Measurements from ENCODE around the gene UBE2Q2.
A peak's percentile ranks its signal among the peaks of the same experiment; 100 is the strongest.
"Not testable (repeated sequence)": the region's sequence is repeated elsewhere in the genome, so short reads cannot be mapped to it uniquely, and the experiment has no call there.

The UBE2Q2 gene

GRCh38 chr15:75842722-75843677, at the start of gene UBE2Q2:
TSS of gene UBE2Q2 (plus strand) at chr15:75843447. CDS start at chr15:75843667, 220 bp downstream.
- DNase-seq (ENCODE audit: low read depth in 2 of 2), result peak; percentile 56 to 65

- no peak for DNase-seq (ENCODE audit: low read depth in 2 of 2)
Observed at GRCh38 chr15:75796321-75796720, 46.9 kb upstream of the UBE2Q2 start.

- not testable (repeated sequence) for DNase-seq (ENCODE audit: low read depth in 2 of 2)
Observed at GRCh38 chr15:75797146-75797545, 46.1 kb upstream of the UBE2Q2 start.

GRCh38 chr15:75799190-75799589, 44.1 kb upstream of the UBE2Q2 start:
- DNase-seq (ENCODE audit: low read depth in 2 of 2), result no peak

- not testable (repeated sequence) for DNase-seq (ENCODE audit: low read depth in 2 of 2)
Observed at GRCh38 chr15:75800409-75800808, 42.8 kb upstream of the UBE2Q2 start.

- DNase-seq (ENCODE audit: low read depth in 2 of 2), result peak; percentile 68 to 74
Observed at GRCh38 chr15:75801859-75802593, 41.2 kb upstream of the UBE2Q2 start.

- not testable (repeated sequence) for DNase-seq (ENCODE audit: low read depth in 2 of 2)
Observed at GRCh38 chr15:75807486-75807885, 35.8 kb upstream of the UBE2Q2 start.

- DNase-seq (ENCODE audit: low read depth in 2 of 2), result not testable (repeated sequence)
Observed at GRCh38 chr15:75808009-75808408, 35.2 kb upstream of the UBE2Q2 start.

GRCh38 chr15:75808563-75808962, 34.7 kb upstream of the UBE2Q2 start:
- no peak for DNase-seq (ENCODE audit: low read depth in 2 of 2)

GRCh38 chr15:75809986-75810750, 33.1 kb upstream of the UBE2Q2 start:
- no peak for DNase-seq (ENCODE audit: low read depth in 2 of 2)

- no peak for DNase-seq (ENCODE audit: low read depth in 2 of 2)
Observed at GRCh38 chr15:75810874-75811498, 32.3 kb upstream of the UBE2Q2 start.

- DNase-seq (ENCODE audit: low read depth in 2 of 2), result no peak
Observed at GRCh38 chr15:75811626-75812025, 31.6 kb upstream of the UBE2Q2 start.

- no peak for DNase-seq (ENCODE audit: low read depth in 2 of 2)
Observed at GRCh38 chr15:75814794-75815193, 28.5 kb upstream of the UBE2Q2 start.

GRCh38 chr15:75815811-75816719, 27.2 kb upstream of the UBE2Q2 start:
- DNase-seq (ENCODE audit: low read depth in 2 of 2), result no peak

GRCh38 chr15:75817138-75817935, 25.9 kb upstream of the UBE2Q2 start:
- DNase-seq (ENCODE audit: low read depth in 2 of 2), result no peak

- no peak for DNase-seq (ENCODE audit: low read depth in 2 of 2)
Observed at GRCh38 chr15:75820206-75820605, 23.0 kb upstream of the UBE2Q2 start.

- DNase-seq (ENCODE audit: low read depth in 2 of 2), result no peak
Observed at GRCh38 chr15:75821786-75822345, 21.4 kb upstream of the UBE2Q2 start.

- DNase-seq (ENCODE audit: low read depth in 2 of 2), result no peak
Observed at GRCh38 chr15:75822685-75823278, 20.5 kb upstream of the UBE2Q2 start.
